Sigmoid colon (tissue), 7 donors: ENCODE data around the gene SSC5D. TPM values are rescaled to one million over a fixed set of nuclear protein-coding genes. Genes with fewer than 3 reads are reported as not detected.

Source experiments
- DNase-seq: peaks from one replicate; pipeline ENCODE4 v3.0.0-alpha.2; 2019
- H3K27ac ChIP-seq, 4 donors: fragments of 200-600 bp; sonication (generic); one replicate each; pipeline ENCODE4 v1.5.1; 2016 to 2019; ENCODE audit warnings: mild to moderate bottlenecking in 1 of 4
- H3K27me3 ChIP-seq, 3 donors: fragments of 200-600 bp; sonication (generic); one replicate each; pipeline ENCODE4 v1.5.1; 2019; ENCODE audit warnings: mild to moderate bottlenecking in 1 of 3
- H3K36me3 ChIP-seq, 4 donors: fragments of 200-600 bp; sonication (generic); one replicate each; pipeline ENCODE4 v1.5.1; 2016 to 2019
- H3K4me1 ChIP-seq, 4 donors: fragments of 200-600 bp; sonication (generic); one replicate each; pipeline ENCODE4 v1.5.1; 2017 to 2019
- H3K4me3 ChIP-seq, 4 donors: fragments of 200-600 bp; sonication (generic); one replicate each; pipeline ENCODE4 v1.5.1; 2017 to 2019; ENCODE audit warnings: mild to moderate bottlenecking in 2 of 4, moderate library complexity in 1 of 4
- H3K9me3 ChIP-seq, 4 donors: fragments of 200-600 bp in 3 of 4; sonication (generic) in 3 of 4; one replicate each; pipeline versions ENCODE4 v1.5.1 to v1.6.1; 2013 to 2019
- EP300 ChIP-seq, 4 donors: sonication (generic); formaldehyde crosslinking; IDR thresholded peaks; one replicate each; pipeline ENCODE4 v1.6.1; 2017; ENCODE audit warnings: antibody characterized with exemption in 4 of 4
- POLR2A ChIP-seq, 2 donors: fragments of 450-650 bp; IDR thresholded peaks; one replicate each; pipeline ENCODE4 v1.6.1; 2016; ENCODE audit warnings: antibody characterized with exemption in 2 of 2, mild to moderate bottlenecking in 2 of 2, moderate library complexity in 2 of 2
- POLR2AphosphoS5 ChIP-seq, 4 donors: sonication (generic); formaldehyde crosslinking; IDR thresholded peaks; one replicate each; pipeline ENCODE4 v1.6.1; 2017; ENCODE audit warnings: antibody characterized with exemption in 4 of 4
- WGBS, 2 donors: extraction: QIAGEN DNeasy Blood & Tissue Kit; methylation state at CpG; one replicate each; pipeline ENCODE4 v1.1.7; 2013; 5-methylcytosine and 5-hydroxymethylcytosine counted together
- intact Hi-C: fragments of 100-400 bp; cut with DNase I; formaldehyde crosslinking; loops from one replicate; pipeline ENCODE4 v1.15.1; 2023
- polyA plus RNA-seq, 3 donors: library from polyadenylated mRNA; stranded (reverse); fragments of 200-250 nt; gene quantifications; one replicate each; pipeline ENCODE4 v1.2.3, GENCODE V29; 2013
- total RNA-seq, 4 donors: library from RNA; depleted of rRNA; stranded (reverse); fragments of >200 nt; gene quantifications; one replicate each; pipeline ENCODE4 v1.1.0, GENCODE V29; 2016
- TF ChIP-seq, protein P1 (sequence below), 4 experiments: fragments of 450-650 bp in 3 of 4; fragments of 200-600 bp in 1 of 4; IDR thresholded peaks; one replicate each; pipeline ENCODE4 v1.5.1; 2016 to 2019; ENCODE audit warnings: antibody characterized with exemption in 4 of 4, mild to moderate bottlenecking in 3 of 4, moderate library complexity in 2 of 4
- donor health status: healthy with polysubstance abuse.
- donor health status: Bipolar disorder and iron deficiency.
- donor health status: healthy.

The SSC5D gene
- total RNA-seq, result 10 to 100 TPM in 3 of 4 donors, 1 to 10 TPM in 1; 9.9 to 66.7 (median 19.2) TPM
- 1 to 10 TPM in 2 of 3 donors, not detected in 1; 1.2 to 3.8 TPM for polyA plus RNA-seq

DNA sequence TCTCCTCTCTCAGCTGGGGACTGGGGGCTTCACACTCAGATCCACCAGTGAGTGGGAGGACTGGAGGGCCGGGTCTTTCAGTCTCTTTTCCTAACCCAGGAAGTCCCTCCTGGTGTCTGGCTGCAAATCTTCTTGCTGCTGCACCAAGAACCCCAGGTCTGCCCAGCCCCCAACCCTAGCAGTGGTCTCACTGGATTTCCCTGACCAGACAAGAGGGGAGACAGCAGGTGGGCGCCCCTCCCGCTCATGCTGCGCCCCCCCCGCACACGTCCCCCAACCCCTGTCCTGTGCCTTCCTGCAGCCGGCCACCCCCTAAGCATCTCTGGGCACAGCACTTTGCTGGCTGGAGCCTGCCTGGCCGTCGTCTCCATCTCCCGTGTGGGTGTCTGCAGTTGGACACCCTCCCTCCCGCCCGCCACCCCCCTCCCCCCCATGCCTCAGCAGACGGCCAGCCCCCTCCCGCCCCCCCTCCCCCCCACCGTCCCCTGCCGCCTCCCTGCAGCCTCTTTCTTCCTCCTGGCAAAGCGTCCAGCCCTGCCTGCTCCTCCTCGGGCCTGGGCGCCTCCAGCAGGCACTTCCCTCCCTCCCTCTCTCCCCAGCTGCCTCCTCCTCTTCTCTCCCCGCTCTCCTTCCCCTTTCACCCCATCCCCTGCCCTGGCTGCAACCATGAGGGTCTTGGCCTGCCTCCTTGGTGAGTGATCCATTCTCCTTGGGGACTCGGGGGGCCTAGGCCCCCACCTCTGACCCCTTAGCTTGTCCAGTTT is at the start of gene SSC5D:
Gene SSC5D (plus strand): TSS at position 513 of the 764 bp plus-strand sequence. CDS start 154 bp downstream, at position 667.
- DNase-seq, result peak; percentile 90
- Histone ChIP-seq H3K27me3 (no peaks in the 10 kb centered on the region), H3K4me3 (peak within 1 kb of the TSS in 3 of 4 donors; percentile 40 to 48 (median 43)), H3K27ac (peak within 1 kb of the TSS; percentile 94 to 99 (median 96)), H3K9me3 (no peaks in the 10 kb centered on the region), H3K36me3 (peaks cover 0 to 6% (median 3%) of the 10 kb centered on the region in 4 donors), H3K4me1 (peaks cover 0 to 92% (median 90%) of the 10 kb centered on the region in 4 donors)
- TF ChIP-seq POLR2AphosphoS5 (IDR thresholded peaks at IDR 0.05) (peak in 2 of 4 donors; percentile 49 to 54), EP300 (IDR thresholded peaks at IDR 0.05) (no peak), POLR2A (IDR thresholded peaks at IDR 0.05) (no peak)
- TF ChIP-seq, protein P1, sequence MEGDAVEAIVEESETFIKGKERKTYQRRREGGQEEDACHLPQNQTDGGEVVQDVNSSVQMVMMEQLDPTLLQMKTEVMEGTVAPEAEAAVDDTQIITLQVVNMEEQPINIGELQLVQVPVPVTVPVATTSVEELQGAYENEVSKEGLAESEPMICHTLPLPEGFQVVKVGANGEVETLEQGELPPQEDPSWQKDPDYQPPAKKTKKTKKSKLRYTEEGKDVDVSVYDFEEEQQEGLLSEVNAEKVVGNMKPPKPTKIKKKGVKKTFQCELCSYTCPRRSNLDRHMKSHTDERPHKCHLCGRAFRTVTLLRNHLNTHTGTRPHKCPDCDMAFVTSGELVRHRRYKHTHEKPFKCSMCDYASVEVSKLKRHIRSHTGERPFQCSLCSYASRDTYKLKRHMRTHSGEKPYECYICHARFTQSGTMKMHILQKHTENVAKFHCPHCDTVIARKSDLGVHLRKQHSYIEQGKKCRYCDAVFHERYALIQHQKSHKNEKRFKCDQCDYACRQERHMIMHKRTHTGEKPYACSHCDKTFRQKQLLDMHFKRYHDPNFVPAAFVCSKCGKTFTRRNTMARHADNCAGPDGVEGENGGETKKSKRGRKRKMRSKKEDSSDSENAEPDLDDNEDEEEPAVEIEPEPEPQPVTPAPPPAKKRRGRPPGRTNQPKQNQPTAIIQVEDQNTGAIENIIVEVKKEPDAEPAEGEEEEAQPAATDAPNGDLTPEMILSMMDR (IDR thresholded peaks at IDR 0.05), result no peak
- intact Hi-C loops, result no loop called here
- 18 to 27% methylated on average over 18 to 20 of the region's 21 CpGs for WGBS, 2 donors

- H3K27ac ChIP-seq, result no peak overlapping the region
- peaks cover 0 to 25% (median 21%) of the 10 kb centered on the region in 4 donors for H3K4me1 ChIP-seq
- intact Hi-C loops, result no loop called here
- H3K4me3 ChIP-seq, result no peak overlapping the region
- 72 to 79% methylated on average over 5 of the region's 5 CpGs for WGBS, 2 donors
- no peak for TF ChIP-seq EP300 (IDR thresholded peaks at IDR 0.05)
- DNase-seq, result no peak
- H3K9me3 ChIP-seq, result no peaks in the 10 kb centered on the region
- peaks cover 55 to 89% (median 64%) of the 10 kb centered on the region in 3 donors for H3K27me3 ChIP-seq
- no peaks in the 10 kb centered on the region for H3K36me3 ChIP-seq
Observed at GRCh38 chr19:55439052-55439451, 49.2 kb upstream of the SSC5D start.

- WGBS, 2 donors, result 14 to 19% methylated on average over 39 of the region's 39 CpGs
- intact Hi-C loops, result no loop called here
- TF ChIP-seq, protein P1 (IDR thresholded peaks at IDR 0.05), result no peak
- TF ChIP-seq POLR2A (IDR thresholded peaks at IDR 0.05), result no peak
- Histone ChIP-seq H3K9me3 (no peaks in the 10 kb centered on the region), H3K4me1 (peaks cover 0 to 25% (median 21%) of the 10 kb centered on the region in 4 donors), H3K36me3 (no peaks in the 10 kb centered on the region), H3K4me3 (no peak overlapping the region), H3K27me3 (peaks cover 67 to 100% (median 72%) of the 10 kb centered on the region in 3 donors), H3K27ac (no peak overlapping the region)
- no peak for DNase-seq
Observed at GRCh38 chr19:55440411-55441105, 47.7 kb upstream of the SSC5D start.

DNA sequence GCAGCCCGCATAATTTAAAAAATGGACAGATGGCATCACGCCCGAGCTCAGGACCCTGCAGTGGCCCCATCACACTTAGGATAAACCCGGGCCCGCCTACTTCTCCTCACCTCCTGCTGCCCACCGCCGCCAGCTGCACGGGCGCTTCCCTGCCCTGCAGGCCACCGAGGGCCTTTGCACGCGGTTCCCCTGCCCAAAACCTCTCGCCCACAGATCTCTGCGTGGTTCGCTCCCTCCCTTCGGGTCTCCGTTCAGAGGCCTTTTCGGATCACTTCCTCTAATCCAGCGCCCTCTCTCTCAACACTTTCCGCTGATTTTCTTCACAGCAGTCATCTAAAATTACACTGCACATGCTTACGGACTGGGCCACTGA is 46.9 kb upstream of the SSC5D start:
- no peak overlapping the region for H3K4me3 ChIP-seq
- intact Hi-C loops, result no loop called here
- H3K27me3 ChIP-seq, result peaks cover 67 to 98% (median 74%) of the 10 kb centered on the region in 3 donors
- H3K4me1 ChIP-seq, result peaks cover 0 to 25% (median 21%) of the 10 kb centered on the region in 4 donors
- H3K36me3 ChIP-seq, result no peaks in the 10 kb centered on the region
- 5 to 9% methylated on average over 21 of the region's 21 CpGs for WGBS, 2 donors
- no peak overlapping the region for H3K27ac ChIP-seq
- H3K9me3 ChIP-seq, result no peaks in the 10 kb centered on the region
- TF ChIP-seq POLR2AphosphoS5 (IDR thresholded peaks at IDR 0.05) (no peak), POLR2A (IDR thresholded peaks at IDR 0.05) (no peak), EP300 (IDR thresholded peaks at IDR 0.05) (no peak)
- TF ChIP-seq, protein P1 (IDR thresholded peaks at IDR 0.05), result no peak
- DNase-seq, result no peak

- no peak for TF ChIP-seq POLR2A (IDR thresholded peaks at IDR 0.05)
- TF ChIP-seq, protein P1 (IDR thresholded peaks at IDR 0.05), result no peak
- no peak for TF ChIP-seq POLR2AphosphoS5 (IDR thresholded peaks at IDR 0.05)
- TF ChIP-seq EP300 (IDR thresholded peaks at IDR 0.05), result no peak
- intact Hi-C loops, result no loop called here
- peaks cover 0 to 25% (median 21%) of the 10 kb centered on the region in 4 donors for H3K4me1 ChIP-seq
- H3K27me3 ChIP-seq, result peaks cover 67 to 96% (median 75%) of the 10 kb centered on the region in 3 donors
- H3K4me3 ChIP-seq, result no peak overlapping the region
- H3K27ac ChIP-seq, result no peak overlapping the region
- H3K9me3 ChIP-seq, result no peaks in the 10 kb centered on the region
- no peak for DNase-seq
- WGBS, 2 donors, result 3% methylated on average over 39 of the region's 39 CpGs
- H3K36me3 ChIP-seq, result no peaks in the 10 kb centered on the region
Observed at GRCh38 chr19:55441692-55442321, 46.4 kb upstream of the SSC5D start.
